NK-92 (cell line): ENCODE measurements around the gene EXOSC3.
"Not testable (repeated sequence)": the region's sequence is repeated elsewhere in the genome, so short reads cannot be mapped to it uniquely, and the experiment has no call there.

Source experiments
- DNase-seq: peaks from one replicate; lab custom pipeline; 2025; ENCODE audit not compliant: unreplicated experiment; lab: John Stamatoyannopoulos, UW

The EXOSC3 gene

GRCh38 chr9:37784616-37785483, at the start of gene EXOSC3:
TSS of gene EXOSC3 (minus strand) at chr9:37785064. CDS start at chr9:37785044, 20 bp downstream.
- no peak for DNase-seq

- no peak for DNase-seq
These were observed 42.8 kb upstream of the EXOSC3 start for GRCh38 chr9:37827483-37828165.

GRCh38 chr9:37825174-37825573, 40.3 kb upstream of the EXOSC3 start:
- DNase-seq = not testable (repeated sequence)

GRCh38 chr9:37820142-37820541, 35.3 kb upstream of the EXOSC3 start:
- no peak for DNase-seq

- no peak for DNase-seq
These were observed 34.0 kb upstream of the EXOSC3 start for GRCh38 chr9:37818849-37819248.

GRCh38 chr9:37812773-37813379, 28.0 kb upstream of the EXOSC3 start:
- no peak for DNase-seq

- DNase-seq = no peak
These were observed 27.1 kb upstream of the EXOSC3 start for GRCh38 chr9:37811906-37812476.

GRCh38 chr9:37809676-37810075, 24.8 kb upstream of the EXOSC3 start:
- not testable (repeated sequence) for DNase-seq

- no peak for DNase-seq
These were observed 21.4 kb upstream of the EXOSC3 start for GRCh38 chr9:37806271-37806670.

GRCh38 chr9:37801959-37802711, 17.3 kb upstream of the EXOSC3 start:
- DNase-seq = no peak

- no peak for DNase-seq
These were observed 16.5 kb upstream of the EXOSC3 start for GRCh38 chr9:37801287-37801850.

- no peak for DNase-seq
These were observed 15.9 kb upstream of the EXOSC3 start, which contains the start of gene DCAF10 for GRCh38 chr9:37800631-37801286. TSS of gene DCAF10 (plus strand) at chr9:37800797. CDS start at chr9:37800867, 70 bp downstream.

GRCh38 chr9:37798677-37799076, 13.8 kb upstream of the EXOSC3 start:
- DNase-seq = no peak

- no peak for DNase-seq
These were observed 11.4 kb upstream of the EXOSC3 start for GRCh38 chr9:37796232-37796631.

- DNase-seq = no peak
These were observed 7.3 kb upstream of the EXOSC3 start for GRCh38 chr9:37792122-37792521.

- no peak for DNase-seq
These were observed 5.2 kb upstream of the EXOSC3 start for GRCh38 chr9:37790096-37790495.

- no peak for DNase-seq
These were observed 3.5 kb upstream of the EXOSC3 start for GRCh38 chr9:37788332-37788731.

- no peak for DNase-seq
These were observed 2.2 kb upstream of the EXOSC3 start for GRCh38 chr9:37787059-37787458.

- DNase-seq = no peak
These were observed 611 bp downstream of the EXOSC3 start for GRCh38 chr9:37784291-37784615.

- no peak for DNase-seq
These were observed 6.3 kb downstream of the EXOSC3 start for GRCh38 chr9:37778534-37778933.
